NCI-H187 treated with DMSO at 0.1 percent for 48 hours (cell line): ENCODE measurements around the gene RBM47.
A peak's percentile ranks its signal among the peaks of the same experiment; 100 is the strongest.
"Not testable (repeated sequence)": the region's sequence is repeated elsewhere in the genome, so short reads cannot be mapped to it uniquely, and the experiment has no call there.

Experiments used
- DNase-seq: peaks from one replicate; lab custom pipeline; 2025; lab: John Stamatoyannopoulos, UW

RBM47 gene

DNA sequence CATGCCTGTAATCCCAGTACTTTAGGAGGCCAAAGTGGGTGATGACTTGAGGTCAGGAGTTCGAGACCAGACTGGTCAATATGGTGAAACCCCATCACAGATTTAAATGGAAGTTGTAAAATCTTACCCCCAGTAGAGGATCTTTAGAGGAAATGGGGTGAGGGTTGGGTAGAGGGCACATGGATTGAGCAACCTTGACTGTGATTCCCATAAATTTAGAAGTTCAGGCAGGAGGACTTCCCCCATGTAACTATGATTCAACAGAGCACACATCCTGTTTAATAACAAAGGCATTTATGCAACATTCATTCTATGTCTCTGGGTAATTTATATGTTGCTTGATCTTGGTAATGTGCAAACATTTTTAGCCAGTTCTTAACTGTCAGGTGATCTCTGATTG is 143.1 kb downstream of the RBM47 start:
- no peak for DNase-seq

DNA sequence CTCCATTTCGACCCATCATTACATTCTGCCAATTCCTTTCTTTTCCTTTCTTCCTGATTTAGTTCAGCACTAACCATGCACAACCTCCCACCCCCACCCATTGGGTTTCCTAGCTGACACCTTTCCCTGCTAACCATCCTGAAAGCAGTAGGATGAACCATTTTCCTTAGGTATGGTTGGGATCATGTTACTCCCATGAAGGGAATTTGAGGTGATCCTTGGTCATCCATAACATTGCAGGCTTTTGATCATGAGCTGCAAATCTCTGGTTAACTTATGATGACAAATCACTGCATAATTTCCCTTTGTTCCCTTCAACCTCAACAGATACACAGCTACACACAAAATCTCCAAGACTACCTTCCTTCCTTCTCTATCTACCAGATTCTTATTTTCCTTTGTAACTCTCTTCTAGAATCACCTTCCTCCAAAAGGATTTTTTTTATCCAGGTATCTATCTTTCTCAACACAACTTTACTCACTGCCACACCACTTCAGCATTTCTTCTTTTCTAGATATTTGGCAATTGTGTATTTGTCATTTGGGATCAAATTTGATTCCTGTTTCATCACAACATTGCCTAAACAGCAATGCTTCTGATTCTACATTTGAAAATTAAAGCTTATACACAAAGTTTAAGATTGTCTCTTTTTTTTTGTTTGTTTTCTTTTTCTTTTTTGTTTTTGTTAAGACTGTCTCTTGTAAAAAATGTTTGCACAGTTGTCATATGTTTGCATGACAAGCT is 145.1 kb downstream of the RBM47 start:
- no peak for DNase-seq

DNA sequence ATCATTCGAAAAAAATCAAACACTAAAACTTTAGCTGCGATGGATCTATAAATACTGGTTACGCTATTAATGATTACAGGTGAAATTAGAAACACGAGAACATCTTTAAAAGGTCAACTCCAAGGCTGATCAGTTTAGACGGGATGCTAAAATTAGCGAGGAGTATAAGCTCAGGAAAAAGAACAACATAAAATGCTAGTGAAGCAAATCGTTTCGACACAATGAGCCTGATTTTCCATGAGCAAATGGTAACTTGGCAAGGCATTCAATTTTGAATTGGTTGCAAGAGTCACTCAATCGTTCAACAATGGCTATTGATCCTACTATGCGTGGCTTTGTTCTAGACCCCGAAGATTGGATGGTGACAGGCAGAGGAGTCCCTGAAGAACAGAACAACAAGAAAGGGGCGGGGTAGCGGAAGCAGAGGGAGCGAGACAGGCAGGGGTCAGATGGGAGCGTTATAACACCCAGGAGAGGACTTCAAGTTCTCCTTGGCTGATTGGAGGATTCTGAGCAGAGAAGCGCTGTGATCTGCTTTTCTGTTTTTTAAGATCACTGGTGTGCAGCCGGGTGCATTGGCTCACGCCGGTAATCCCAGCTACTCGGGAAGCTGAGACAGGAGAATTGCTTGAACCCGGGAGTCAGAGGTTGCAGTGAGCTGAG is 146.5 kb downstream of the RBM47 start:
- no peak for DNase-seq

DNA sequence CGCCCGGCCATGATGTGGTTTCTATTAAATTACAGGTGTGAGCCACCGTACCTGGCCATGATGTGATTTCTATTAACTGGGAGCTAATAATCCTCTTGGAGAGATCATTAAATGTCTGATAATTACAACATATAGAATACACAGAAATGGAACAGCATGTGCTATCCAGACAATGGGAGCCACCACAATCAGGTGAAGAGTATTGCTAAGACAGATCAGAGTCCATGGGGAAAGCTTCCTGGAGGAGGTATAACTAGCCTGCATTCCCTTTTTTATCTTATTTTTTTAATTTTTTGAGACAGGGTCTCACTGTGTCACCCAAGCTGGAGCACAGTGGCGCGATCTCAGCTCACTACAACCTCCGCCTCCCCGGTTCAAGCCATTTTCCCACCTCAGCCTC is 147.7 kb downstream of the RBM47 start:
- DNase-seq, result no peak

DNA sequence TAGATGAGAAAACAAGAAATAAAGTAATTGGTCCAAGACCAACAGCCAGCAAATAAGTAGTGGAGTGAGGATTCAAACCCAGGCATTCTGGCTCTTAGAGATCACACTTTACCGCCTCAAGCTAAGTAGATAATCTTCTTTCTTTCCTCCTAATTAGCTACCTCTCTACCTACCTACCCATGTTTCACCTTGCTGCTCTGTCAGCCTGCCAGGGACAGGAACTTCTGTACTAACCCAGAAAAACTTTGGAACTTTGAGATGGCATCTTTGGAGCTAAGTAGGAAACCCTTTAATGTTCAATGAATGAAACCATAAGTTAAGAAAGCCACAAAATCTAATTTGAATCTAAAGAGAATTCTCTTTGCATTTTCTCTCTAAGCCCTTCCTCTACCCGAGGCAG is 149.4 kb downstream of the RBM47 start:
- DNase-seq, result no peak

DNA sequence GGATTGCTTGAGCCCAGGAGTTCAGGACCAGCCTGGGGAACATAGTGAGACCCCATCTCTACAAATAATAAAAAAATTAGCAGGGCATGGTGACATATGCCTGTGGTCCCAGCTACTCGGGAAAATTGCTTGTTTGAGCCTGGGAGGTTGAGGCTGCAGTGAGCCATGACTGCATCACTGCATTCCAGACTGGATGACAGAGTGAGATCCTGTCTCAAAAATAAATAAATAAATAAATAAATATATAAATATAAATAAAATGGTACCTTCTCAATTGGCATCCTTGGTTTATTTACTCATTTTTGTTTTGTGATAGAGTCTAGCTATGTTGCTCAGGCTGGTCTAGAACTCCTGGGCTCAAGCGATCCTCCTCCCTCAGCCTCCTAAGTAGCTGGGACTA is 150.3 kb downstream of the RBM47 start:
- no peak for DNase-seq

DNA sequence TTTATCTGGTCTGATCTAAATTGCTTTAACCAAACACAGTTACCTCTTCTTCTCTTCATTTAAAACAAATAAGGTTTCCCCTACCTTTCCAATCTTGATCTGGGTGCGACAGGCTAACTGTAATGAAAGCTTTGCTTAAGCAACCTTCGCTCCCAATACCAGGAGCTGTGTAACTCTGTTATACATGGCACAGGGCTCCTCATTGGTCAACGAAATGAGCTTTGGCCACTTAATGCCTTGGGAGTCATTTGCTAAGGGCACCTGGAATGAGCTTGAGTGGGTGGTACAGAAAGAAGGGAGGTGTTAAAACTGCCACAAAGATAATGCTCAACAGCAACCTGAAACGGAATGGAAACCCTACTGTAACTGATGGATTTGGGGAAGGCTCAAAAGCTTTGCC is 154.1 kb downstream of the RBM47 start:
- peak; percentile 71 for DNase-seq

DNA sequence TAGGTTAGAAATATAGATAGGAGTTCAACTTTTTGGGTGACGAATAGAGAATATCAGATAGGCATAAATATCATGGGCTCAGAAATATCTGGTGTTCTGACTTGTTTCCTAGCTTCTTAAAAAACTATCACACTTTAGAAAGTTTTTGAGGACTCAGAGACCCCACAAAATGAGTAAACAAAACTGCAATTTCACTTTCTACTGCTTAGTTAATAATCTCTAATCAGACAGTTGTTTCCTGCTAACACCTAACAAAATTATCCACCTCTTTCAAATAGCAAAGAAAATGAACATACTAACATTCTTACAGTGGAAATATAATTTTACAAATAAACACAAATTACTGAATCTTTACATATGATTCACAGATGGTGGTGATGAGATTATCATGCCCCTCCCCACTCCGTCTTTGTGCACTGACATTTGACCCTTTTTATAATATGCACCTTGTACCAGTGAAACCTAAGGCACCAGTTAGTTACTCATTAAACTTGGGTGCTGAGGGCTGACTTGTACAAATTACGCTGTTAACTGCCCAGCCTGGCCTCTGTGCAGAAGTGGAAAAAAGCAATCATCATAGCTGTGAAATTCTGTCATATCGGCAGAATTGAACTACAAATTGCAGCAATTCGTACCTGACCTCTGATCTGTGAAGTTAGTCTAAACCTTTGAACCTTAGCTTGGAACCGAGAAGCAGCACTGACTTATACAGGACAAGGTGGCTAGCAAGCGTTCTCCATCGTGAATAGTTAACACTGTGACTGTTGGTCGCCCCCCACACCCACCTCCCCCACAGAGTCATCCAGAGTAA is 155.9 kb downstream of the RBM47 start:
- no peak for DNase-seq

DNA sequence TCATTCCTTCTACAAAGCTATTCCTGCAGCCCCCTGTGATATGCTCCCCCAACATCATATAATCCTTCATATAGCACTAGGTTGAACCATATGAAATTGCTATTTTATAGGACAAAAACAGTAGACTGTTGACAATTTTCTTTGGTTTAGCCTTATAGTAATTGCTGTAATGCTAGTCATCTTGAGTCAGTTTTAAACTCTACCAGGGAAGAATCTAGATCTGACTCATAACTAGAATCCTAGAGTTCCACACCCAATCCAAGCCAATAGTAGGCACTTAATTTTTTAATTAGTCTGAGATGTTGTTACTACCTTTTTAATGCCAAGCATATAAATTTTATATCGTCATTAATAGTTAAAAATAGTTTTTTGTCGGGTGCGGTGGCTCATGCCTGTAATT is 157.7 kb downstream of the RBM47 start:
- DNase-seq, result no peak

DNA sequence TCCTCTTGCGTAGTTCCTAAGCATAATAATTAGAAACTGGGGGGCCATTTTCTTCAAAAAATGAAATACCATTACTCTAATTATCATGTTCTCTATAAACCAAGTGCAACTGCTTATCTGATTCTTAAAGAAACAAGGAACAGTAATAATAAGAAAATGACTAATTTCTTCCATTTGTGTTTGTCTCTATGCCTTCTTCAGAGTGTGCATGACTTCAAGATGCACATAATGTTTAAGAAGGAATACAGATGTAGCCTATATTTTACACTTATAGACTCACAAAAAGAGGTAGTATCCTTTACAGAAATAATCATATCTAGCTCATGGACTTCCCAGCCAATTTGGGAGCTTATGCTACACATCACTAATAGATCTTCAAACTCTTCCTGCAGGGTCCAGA is 162.9 kb downstream of the RBM47 start:
- no peak for DNase-seq

DNA sequence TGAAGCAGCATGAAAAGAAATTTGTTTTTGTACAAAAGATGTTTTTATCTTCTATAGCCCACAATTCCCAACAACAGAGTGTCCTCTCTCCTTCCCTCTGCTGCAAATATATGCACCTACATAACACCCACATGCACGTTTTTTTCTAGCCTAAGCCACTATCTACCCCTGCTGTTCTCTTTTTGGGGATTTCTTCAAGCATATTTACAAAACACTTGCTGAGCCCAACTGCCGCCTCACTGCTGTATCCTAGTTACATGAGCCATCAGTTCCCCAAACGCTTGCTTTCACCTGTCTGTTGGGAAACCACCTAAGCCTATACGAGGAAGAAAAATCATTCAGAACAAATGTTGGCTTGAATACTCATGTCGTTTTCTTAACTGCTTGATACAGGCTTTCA is 167.3 kb downstream of the RBM47 start:
- DNase-seq, result no peak

DNA sequence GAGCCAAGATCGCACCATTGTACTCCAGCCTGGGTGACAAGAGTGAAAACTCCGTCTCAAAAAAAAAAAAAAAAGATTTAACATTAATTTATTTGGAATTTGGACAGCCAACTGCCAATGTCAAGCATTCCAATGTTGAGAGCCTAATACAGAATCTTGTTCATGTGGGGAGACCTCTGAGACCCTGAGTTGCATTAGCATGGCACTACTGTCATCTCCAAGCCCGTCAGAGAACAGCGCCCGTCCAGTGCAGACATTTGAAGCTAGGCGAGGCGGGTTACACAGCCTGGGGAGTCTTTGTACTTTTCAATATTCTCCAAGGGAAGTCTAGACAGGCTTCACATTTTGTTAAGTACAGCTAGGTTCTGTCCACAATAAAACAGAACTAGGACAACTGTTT is 167.8 kb downstream of the RBM47 start:
- no peak for DNase-seq

DNA sequence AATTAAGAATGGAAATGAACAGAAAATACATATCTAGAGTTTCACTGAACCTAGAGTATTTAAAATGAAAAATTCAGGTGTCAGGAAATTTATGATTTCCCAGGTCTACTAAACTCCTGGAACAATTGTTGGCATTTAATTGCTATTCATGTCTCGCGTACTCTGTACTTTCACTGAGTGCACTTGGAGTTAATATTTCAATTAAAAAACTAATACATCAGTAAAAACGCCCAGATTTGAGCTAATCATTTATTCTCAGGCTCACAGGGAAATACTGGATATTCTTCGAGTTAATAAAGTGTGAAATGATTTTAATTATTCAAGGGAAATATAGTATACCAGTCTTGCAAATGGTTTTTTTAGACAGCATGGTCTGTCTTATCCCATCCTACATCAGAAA is 168.6 kb downstream of the RBM47 start:
- no peak for DNase-seq

DNA sequence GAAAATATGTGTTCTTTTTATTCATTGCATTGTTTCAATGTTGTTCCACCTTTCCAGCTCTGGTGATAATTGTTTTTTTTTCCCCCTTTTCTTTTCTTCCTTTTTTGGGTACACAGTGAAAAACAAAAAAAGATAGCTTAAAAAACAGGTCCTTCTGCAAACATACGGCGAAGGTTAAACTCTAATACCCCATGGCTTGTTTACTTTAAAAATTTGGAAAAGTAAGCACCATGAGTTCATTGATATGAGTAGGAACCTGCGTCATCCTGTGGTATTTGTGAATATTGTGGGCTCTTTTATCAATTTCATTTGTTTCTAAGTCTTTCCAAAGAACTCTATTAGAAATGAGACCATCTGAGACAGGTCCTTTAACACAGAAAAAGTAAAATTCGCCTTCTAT is 171.0 kb downstream of the RBM47 start:
- DNase-seq, result no peak

DNA sequence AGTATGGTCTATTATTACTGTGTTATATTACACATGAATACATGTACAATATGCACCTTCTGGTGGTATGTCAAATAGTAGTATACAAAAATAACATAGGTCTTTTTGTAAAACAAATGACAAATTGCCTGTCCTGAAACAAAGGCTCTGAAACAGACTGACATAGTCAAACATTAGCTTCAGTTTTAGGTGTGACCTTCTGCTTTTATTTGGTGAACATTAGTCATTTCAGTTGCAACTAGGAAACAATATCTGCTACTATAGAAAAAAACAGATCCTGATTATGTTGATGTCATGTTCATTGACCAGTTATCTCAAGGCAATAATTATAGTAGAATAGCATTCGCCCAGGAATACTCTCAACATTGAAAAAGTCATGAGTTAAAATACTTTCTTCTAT is 171.6 kb downstream of the RBM47 start:
- DNase-seq, result no peak

DNA sequence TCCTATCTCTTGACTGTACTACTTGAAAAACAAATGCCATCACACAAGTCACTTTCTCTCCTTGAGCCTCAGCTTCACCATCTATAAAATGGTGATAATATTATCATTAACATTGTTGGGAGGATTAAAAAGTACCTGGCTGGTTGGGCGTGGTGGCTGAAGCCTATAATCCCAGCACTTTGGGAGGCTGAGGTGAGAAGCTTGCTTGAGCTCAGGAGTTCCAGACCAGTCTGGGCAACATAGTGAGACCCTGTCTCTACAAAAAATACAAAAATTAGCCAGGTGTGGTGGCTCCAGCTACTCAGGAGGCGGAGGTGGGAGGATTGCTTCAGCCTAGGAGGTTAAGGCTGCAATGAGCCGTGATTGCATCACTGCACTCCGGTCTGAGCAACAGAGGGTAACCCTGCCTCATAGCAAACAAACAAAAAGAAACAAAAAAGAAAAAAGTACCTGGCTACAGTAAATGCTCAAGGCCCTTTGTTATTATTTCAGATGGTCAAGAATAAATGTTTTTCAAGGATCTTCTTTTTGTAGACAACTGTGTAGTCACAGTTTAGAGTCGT is 174.2 kb downstream of the RBM47 start:
- no peak for DNase-seq

DNA sequence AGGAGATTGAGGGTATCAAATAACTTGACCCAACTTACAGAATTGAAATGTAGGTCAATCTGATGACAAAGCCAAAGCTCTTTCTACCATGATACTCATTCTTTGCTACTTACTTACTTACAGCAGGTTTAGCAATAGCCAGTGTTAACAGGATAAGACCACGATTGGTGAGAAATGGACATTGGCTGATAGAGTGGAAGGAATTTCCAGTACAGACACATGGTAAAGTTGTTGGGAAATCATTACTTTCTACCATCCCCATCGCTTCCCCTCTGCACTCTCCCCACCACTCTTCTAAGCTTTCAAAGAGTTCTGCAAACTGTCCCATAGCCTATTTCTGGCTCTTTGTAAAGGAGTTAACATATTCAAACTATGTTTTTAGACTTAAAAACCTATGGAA is 174.8 kb downstream of the RBM47 start:
- no peak for DNase-seq

DNA sequence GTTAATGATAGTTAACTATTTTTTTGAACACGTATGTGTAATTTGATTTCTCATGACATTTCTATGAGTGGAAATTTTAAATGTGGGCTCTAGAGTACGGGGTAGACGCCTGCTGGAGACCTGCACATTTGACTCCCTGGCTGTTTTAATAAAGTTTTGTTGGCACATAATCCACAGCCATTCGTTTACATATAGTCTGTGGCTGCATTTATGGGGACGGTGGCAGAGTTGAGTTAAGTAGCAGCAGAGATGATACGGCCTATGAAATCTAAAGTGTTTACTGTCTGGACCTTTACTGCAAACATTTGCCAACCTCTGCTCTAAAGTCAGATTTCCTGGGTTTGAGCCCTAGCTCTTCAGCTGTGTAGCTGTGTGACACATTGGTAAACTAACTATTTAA is 175.8 kb downstream of the RBM47 start:
- DNase-seq, result peak; percentile 89

DNA sequence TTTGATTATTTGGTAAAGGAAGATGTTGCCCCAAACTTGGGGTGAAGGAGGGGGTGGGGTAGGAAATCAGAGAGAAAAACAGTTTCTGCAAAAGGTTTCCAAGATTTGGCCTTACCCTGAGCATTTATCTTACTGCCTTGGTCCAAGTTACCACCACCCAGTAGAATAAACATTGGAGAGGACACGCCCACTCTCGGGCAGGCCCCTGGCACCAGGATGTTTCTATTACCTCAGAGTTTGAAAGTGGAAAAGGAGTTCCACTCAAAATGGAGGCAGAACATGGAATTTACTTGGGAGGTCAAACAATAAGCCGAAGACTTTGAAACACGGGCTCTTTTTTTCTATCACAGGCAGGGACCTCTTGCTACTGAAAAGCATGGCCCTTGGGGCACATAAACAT is 180.8 kb downstream of the RBM47 start:
- DNase-seq, result no peak

DNA sequence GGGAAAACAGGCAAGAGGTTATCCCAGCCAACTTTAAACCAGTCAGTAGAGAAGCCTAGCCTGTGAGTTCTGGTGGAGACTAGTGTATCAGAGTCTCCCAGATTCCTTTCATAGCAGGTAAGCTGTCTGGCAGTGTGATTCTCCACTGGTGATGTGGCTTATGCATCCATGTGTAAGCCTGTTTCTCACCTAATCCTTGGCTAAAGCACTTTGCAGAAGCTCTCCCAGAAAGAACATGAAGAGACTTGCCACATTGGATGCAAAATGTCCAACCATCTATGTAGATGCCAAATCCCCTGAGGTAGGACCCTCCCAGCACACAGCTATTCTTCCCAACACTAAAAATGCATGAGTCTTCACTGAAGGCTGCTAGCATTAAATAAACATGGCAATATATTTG is 182.8 kb downstream of the RBM47 start:
- no peak for DNase-seq

DNA sequence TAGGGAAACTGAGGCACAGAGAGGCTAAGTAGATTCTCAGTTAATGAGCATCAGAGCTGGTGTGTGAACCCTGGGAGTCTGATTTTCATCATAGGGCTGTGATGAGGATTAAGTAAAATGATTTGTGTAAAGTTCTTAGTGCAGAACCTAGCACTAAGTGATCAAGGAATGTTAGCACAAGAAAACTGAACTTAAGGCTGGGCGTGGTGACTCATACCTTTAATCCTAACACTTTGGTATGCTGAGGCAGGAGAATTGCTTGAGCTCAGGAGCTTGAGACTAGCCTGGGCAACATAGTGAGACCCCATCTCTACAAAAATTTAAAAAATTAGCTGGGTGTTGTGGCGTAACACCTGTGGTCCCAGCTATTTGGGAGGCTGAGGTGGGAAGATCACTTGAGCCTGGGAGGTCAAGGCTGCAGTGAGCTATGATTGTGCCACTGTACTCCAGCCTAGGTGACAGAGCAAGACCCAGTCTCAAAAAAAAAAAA is 183.4 kb downstream of the RBM47 start:
- not testable (repeated sequence) for DNase-seq

DNA sequence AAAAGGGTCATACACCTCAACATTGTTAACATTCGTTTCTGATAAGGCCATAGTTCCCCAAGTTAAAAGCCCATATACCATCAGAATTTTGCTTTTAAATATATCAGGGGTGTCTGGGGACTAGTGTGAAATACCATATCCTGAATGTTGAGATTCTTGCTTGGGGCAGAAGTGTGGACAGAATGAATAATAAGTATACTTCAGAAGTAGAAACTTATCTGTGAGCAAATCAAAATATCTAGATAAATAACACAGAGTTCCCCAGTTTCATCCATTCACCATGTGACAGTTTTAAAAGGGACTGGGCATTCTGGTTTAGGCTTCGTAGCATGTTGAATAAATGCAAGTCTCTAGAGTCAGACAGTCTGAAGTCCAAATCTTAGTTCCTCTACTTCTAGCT is 184.0 kb downstream of the RBM47 start:
- DNase-seq, result no peak

DNA sequence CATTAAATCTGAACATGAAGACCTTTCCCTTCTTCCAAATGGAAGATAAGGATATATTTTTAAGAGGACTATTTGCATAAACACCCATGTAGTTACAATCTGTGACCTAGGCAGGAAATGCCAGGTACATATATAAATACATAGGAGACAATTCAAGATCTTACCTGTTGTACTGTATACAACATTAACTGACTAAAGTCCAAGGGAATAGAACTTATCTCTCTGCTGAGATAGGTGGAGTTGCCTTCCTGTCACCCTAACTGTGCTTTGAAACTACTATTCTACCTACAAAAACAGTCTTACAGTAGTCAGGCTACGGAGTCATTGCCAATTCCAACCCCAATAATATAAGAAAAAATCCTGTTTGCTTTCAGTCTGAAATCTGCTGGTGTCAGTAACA is 188.2 kb downstream of the RBM47 start:
- DNase-seq, result no peak
